Immature natural killer cell (primary cell): ENCODE data around the gene TANGO6. TPM values are rescaled to one million over a fixed set of nuclear protein-coding genes. Genes with fewer than 3 reads are reported as not detected.
"Not testable (repeated sequence)": the region's sequence is repeated elsewhere in the genome, so short reads cannot be mapped to it uniquely, and the experiment has no call there.

Experiments used
- DNase-seq, 3 donors: peaks; one replicate each; pipeline ENCODE4 v3.0.0; 2022; ENCODE audit warnings: mixed read lengths in 1 of 3
- H3K27ac Mint-ChIP-seq, 6 donors: one replicate each; pipeline ENCODE4 v1.8.0; 2020; ENCODE audit warnings: mixed read lengths in 6 of 6, mild to moderate bottlenecking in 5 of 6, inconsistent platforms in 4 of 6, moderate library complexity in 3 of 6
- H3K27me3 Mint-ChIP-seq, 3 donors: one replicate each; pipeline ENCODE4 v1.8.0; 2020 to 2021; ENCODE audit warnings: low read depth in 3 of 3, mild to moderate bottlenecking in 3 of 3, mixed read lengths in 3 of 3, moderate library complexity in 3 of 3, inconsistent platforms in 1 of 3
- H3K36me3 Mint-ChIP-seq, 3 donors: one replicate each; pipeline ENCODE4 v1.8.0; 2020; ENCODE audit warnings: mixed read lengths in 3 of 3, inconsistent platforms in 2 of 3, mild to moderate bottlenecking in 2 of 3
- H3K4me1 Mint-ChIP-seq, 2 donors: one replicate each; pipeline ENCODE4 v1.8.0; 2020; ENCODE audit warnings: inconsistent platforms in 2 of 2, mild to moderate bottlenecking in 2 of 2, mixed read lengths in 2 of 2, moderate library complexity in 1 of 2
- H3K4me3 Mint-ChIP-seq, 5 donors: one replicate each; pipeline ENCODE4 v1.8.0; 2020; ENCODE audit warnings: mild to moderate bottlenecking in 5 of 5, mixed read lengths in 5 of 5, inconsistent platforms in 3 of 5, moderate library complexity in 3 of 5
- H3K9me3 Mint-ChIP-seq, 6 donors: one replicate each; pipeline ENCODE4 v1.8.0; 2020; ENCODE audit warnings: mild to moderate bottlenecking in 6 of 6, mixed read lengths in 6 of 6, inconsistent platforms in 4 of 6, moderate library complexity in 3 of 6
- polyA plus RNA-seq, 3 donors: library from polyadenylated mRNA; unstranded; fragments of 300-500 nt; fragmentation: Illumina TruSeq; gene quantifications; one replicate each; pipeline ENCODE4 v1.2.3, GENCODE V29; 2021

TANGO6 gene
- polyA plus RNA-seq, 3 donors from 2014 or later, result 8.2 to 16.9 (median 11.5) TPM

GRCh38 chr16:69118468-69118867 is 275.1 kb downstream of the TANGO6 start:
- H3K27me3 Mint-ChIP-seq, result no peaks in the 10 kb centered on the region
- H3K4me3 Mint-ChIP-seq, result no peak overlapping the region
- no peaks in the 10 kb centered on the region for H3K9me3 Mint-ChIP-seq
- no peak for DNase-seq
- peaks cover 0 to 21% (median 8%) of the 10 kb centered on the region in 3 donors for H3K36me3 Mint-ChIP-seq
- H3K4me1 Mint-ChIP-seq, result peaks cover 0 to 5% of the 10 kb centered on the region in 2 donors
- no peak overlapping the region for H3K27ac Mint-ChIP-seq

GRCh38 chr16:69118994-69119393 is 275.7 kb downstream of the TANGO6 start:
- Mint-ChIP-seq H3K36me3 (peaks cover 0 to 21% (median 8%) of the 10 kb centered on the region in 3 donors), H3K4me1 (peaks cover 1 to 8% of the 10 kb centered on the region in 2 donors), H3K27ac (no peak overlapping the region), H3K4me3 (no peak overlapping the region), H3K27me3 (no peaks in the 10 kb centered on the region), H3K9me3 (no peaks in the 10 kb centered on the region)
- no peak for DNase-seq

GRCh38 chr16:69119536-69119935 is 276.2 kb downstream of the TANGO6 start:
- peaks cover 3 to 11% of the 10 kb centered on the region in 2 donors for H3K4me1 Mint-ChIP-seq
- H3K36me3 Mint-ChIP-seq, result peaks cover 0 to 21% (median 8%) of the 10 kb centered on the region in 3 donors
- no peaks in the 10 kb centered on the region for H3K27me3 Mint-ChIP-seq
- H3K4me3 Mint-ChIP-seq, result no peak overlapping the region
- no peak for DNase-seq
- H3K9me3 Mint-ChIP-seq, result no peaks in the 10 kb centered on the region
- H3K27ac Mint-ChIP-seq, result no peak overlapping the region

GRCh38 chr16:69120096-69120664 is 276.8 kb downstream of the TANGO6 start:
- Mint-ChIP-seq H3K27me3 (no peaks in the 10 kb centered on the region), H3K27ac (no peak overlapping the region)

GRCh38 chr16:69123910-69124309 is 280.6 kb downstream of the TANGO6 start:
- Mint-ChIP-seq H3K36me3 (peaks cover 0 to 5% (median 0%) of the 10 kb centered on the region in 3 donors), H3K27ac (peak overlapping the region in 1 of 6 donors; percentile 65)
- DNase-seq, result peak; percentile 55 to 71 (median 58)

More at GRCh38 chr16:69120096-69120664, 276.8 kb downstream of the TANGO6 start:
- Mint-ChIP-seq H3K9me3 (no peaks in the 10 kb centered on the region), H3K36me3 (peaks cover 0 to 17% (median 5%) of the 10 kb centered on the region in 3 donors), H3K4me3 (no peak overlapping the region), H3K4me1 (peaks cover 3 to 6% of the 10 kb centered on the region in 2 donors)
- DNase-seq, result no peak

GRCh38 chr16:69124406-69124805 is 281.1 kb downstream of the TANGO6 start:
- not testable (repeated sequence) for H3K36me3 Mint-ChIP-seq, DNase-seq, H3K27ac Mint-ChIP-seq, H3K9me3 Mint-ChIP-seq, H3K27me3 Mint-ChIP-seq, H3K4me3 Mint-ChIP-seq
- H3K4me1 Mint-ChIP-seq, result peaks cover 15 to 21% of the 10 kb centered on the region in 2 donors

More at GRCh38 chr16:69123910-69124309, 280.6 kb downstream of the TANGO6 start:
- no peaks in the 10 kb centered on the region for H3K9me3 Mint-ChIP-seq
- peaks cover 0 to 3% (median 0%) of the 10 kb centered on the region in 3 donors for H3K27me3 Mint-ChIP-seq
- H3K4me3 Mint-ChIP-seq, result no peak overlapping the region
- H3K4me1 Mint-ChIP-seq, result peaks cover 14 to 19% of the 10 kb centered on the region in 2 donors

- not testable (repeated sequence) for H3K9me3 Mint-ChIP-seq, H3K27ac Mint-ChIP-seq, H3K27me3 Mint-ChIP-seq, H3K4me3 Mint-ChIP-seq, DNase-seq, H3K36me3 Mint-ChIP-seq
- H3K4me1 Mint-ChIP-seq, result peaks cover 20 to 26% of the 10 kb centered on the region in 2 donors
Observed at GRCh38 chr16:69124961-69125360, 281.6 kb downstream of the TANGO6 start.

GRCh38 chr16:69126221-69126620 is 282.9 kb downstream of the TANGO6 start:
- Mint-ChIP-seq H3K27ac (no peak overlapping the region), H3K9me3 (no peaks in the 10 kb centered on the region), H3K27me3 (peaks cover 0 to 4% (median 0%) of the 10 kb centered on the region in 3 donors), H3K4me3 (no peak overlapping the region), H3K4me1 (peaks cover 31 to 39% of the 10 kb centered on the region in 2 donors), H3K36me3 (peaks cover 0 to 2% (median 0%) of the 10 kb centered on the region in 3 donors)
- DNase-seq, result no peak

GRCh38 chr16:69126801-69127200 is 283.5 kb downstream of the TANGO6 start:
- peaks cover 36 to 45% of the 10 kb centered on the region in 2 donors for H3K4me1 Mint-ChIP-seq
- H3K27ac Mint-ChIP-seq, DNase-seq, H3K9me3 Mint-ChIP-seq, H3K36me3 Mint-ChIP-seq, H3K27me3 Mint-ChIP-seq, H3K4me3 Mint-ChIP-seq: not testable (repeated sequence)

- DNase-seq, result no peak
- H3K9me3 Mint-ChIP-seq, result no peaks in the 10 kb centered on the region
- H3K27me3 Mint-ChIP-seq, result peaks cover 2 to 18% (median 7%) of the 10 kb centered on the region in 3 donors
- peaks cover 40 to 50% of the 10 kb centered on the region in 2 donors for H3K4me1 Mint-ChIP-seq
- H3K36me3 Mint-ChIP-seq, result no peaks in the 10 kb centered on the region
- no peak overlapping the region for H3K4me3 Mint-ChIP-seq
- peak overlapping the region in 1 of 6 donors; percentile 40 for H3K27ac Mint-ChIP-seq
Observed at GRCh38 chr16:69127966-69128510, 284.7 kb downstream of the TANGO6 start.

- peak overlapping the region; percentile 2 to 93 (median 88) for H3K27ac Mint-ChIP-seq
- H3K36me3 Mint-ChIP-seq, result no peaks in the 10 kb centered on the region
- peak overlapping the region; percentile 46 to 94 (median 87) for H3K4me3 Mint-ChIP-seq
- H3K9me3 Mint-ChIP-seq, result no peaks in the 10 kb centered on the region
- no peak for DNase-seq
- peaks cover 2 to 18% (median 7%) of the 10 kb centered on the region in 3 donors for H3K27me3 Mint-ChIP-seq
- peaks cover 48 to 62% of the 10 kb centered on the region in 2 donors for H3K4me1 Mint-ChIP-seq
Observed at GRCh38 chr16:69130461-69130860, 287.1 kb downstream of the TANGO6 start.

GRCh38 chr16:69131167-69131838 is 288.0 kb downstream of the TANGO6 start:
- no peaks in the 10 kb centered on the region for H3K9me3 Mint-ChIP-seq
- peak overlapping the region; percentile 78 to 95 (median 92) for H3K27ac Mint-ChIP-seq
- no peaks in the 10 kb centered on the region for H3K36me3 Mint-ChIP-seq
- peaks cover 48 to 62% of the 10 kb centered on the region in 2 donors for H3K4me1 Mint-ChIP-seq
- peak overlapping the region; percentile 82 to 94 (median 87) for H3K4me3 Mint-ChIP-seq
- peaks cover 2 to 18% (median 7%) of the 10 kb centered on the region in 3 donors for H3K27me3 Mint-ChIP-seq
- DNase-seq, result no peak

- no peaks in the 10 kb centered on the region for H3K9me3 Mint-ChIP-seq
- peaks cover 45 to 66% of the 10 kb centered on the region in 2 donors for H3K4me1 Mint-ChIP-seq
- peaks cover 2 to 16% (median 7%) of the 10 kb centered on the region in 3 donors for H3K27me3 Mint-ChIP-seq
- H3K4me3 Mint-ChIP-seq, result peak overlapping the region; percentile 82 to 94 (median 92)
- no peak for DNase-seq
- peaks cover 0 to 4% (median 0%) of the 10 kb centered on the region in 3 donors for H3K36me3 Mint-ChIP-seq
- H3K27ac Mint-ChIP-seq, result peak overlapping the region; percentile 78 to 96 (median 92)
Observed at GRCh38 chr16:69131839-69132423, 288.6 kb downstream of the TANGO6 start.
